Ascending aorta (tissue), 2 donors: ENCODE measurements around the gene ING5. TPM values are rescaled to one million over a fixed set of nuclear protein-coding genes. Genes with fewer than 3 reads are reported as not detected.

Source experiments
- DNase-seq, 2 donors: peaks; one replicate each; pipeline ENCODE4 v3.0.0-alpha.2; 2019; ENCODE audit warnings: low spot score in 2 of 2
- H3K27ac ChIP-seq, 2 donors: fragments of 200-600 bp; sonication (generic); one replicate each; pipeline ENCODE4 v1.5.1; 2016 to 2017; ENCODE audit warnings: mild to moderate bottlenecking in 1 of 2
- H3K27me3 ChIP-seq: fragments of 200-600 bp; sonication (generic); one replicate; pipeline ENCODE4 v1.5.1; 2017
- H3K36me3 ChIP-seq, 2 donors: fragments of 200-600 bp; sonication (generic); one replicate each; pipeline ENCODE4 v1.5.1; 2016
- H3K4me1 ChIP-seq, 2 donors: fragments of 200-600 bp; sonication (generic); one replicate each; pipeline ENCODE4 v1.5.1; 2016 to 2017; ENCODE audit warnings: mild to moderate bottlenecking in 1 of 2
- H3K4me3 ChIP-seq, 2 donors: fragments of 200-600 bp; sonication (generic); one replicate each; pipeline ENCODE4 v1.5.1; 2016 to 2017; ENCODE audit warnings: mild to moderate bottlenecking in 1 of 2
- H3K9me3 ChIP-seq, 2 donors: fragments of 200-600 bp; sonication (generic); one replicate each; pipeline ENCODE4 v1.5.1; 2016
- intact Hi-C: fragments of 100-400 bp; cut with DNase I; formaldehyde crosslinking; loops from one replicate; pipeline ENCODE4 v1.15.1; 2023
- total RNA-seq: library from RNA; depleted of rRNA; stranded (reverse); fragments of >200 nt; gene quantifications from one replicate; pipeline ENCODE4 v1.1.0, GENCODE V29; 2016
- TF ChIP-seq, protein P1 (sequence below), 3 experiments: fragments of 200-600 bp in 2 of 3; fragments of 450-650 bp in 1 of 3; sonication (generic) in 2 of 3; IDR thresholded peaks; one replicate each; pipeline ENCODE4 v1.5.1; 2016 to 2019; ENCODE audit warnings: antibody characterized with exemption in 3 of 3, mild to moderate bottlenecking in 1 of 3, moderate library complexity in 1 of 3

Gene ING5
- total RNA-seq, 1 donor from 2014 or later = 38.1 TPM

DNA sequence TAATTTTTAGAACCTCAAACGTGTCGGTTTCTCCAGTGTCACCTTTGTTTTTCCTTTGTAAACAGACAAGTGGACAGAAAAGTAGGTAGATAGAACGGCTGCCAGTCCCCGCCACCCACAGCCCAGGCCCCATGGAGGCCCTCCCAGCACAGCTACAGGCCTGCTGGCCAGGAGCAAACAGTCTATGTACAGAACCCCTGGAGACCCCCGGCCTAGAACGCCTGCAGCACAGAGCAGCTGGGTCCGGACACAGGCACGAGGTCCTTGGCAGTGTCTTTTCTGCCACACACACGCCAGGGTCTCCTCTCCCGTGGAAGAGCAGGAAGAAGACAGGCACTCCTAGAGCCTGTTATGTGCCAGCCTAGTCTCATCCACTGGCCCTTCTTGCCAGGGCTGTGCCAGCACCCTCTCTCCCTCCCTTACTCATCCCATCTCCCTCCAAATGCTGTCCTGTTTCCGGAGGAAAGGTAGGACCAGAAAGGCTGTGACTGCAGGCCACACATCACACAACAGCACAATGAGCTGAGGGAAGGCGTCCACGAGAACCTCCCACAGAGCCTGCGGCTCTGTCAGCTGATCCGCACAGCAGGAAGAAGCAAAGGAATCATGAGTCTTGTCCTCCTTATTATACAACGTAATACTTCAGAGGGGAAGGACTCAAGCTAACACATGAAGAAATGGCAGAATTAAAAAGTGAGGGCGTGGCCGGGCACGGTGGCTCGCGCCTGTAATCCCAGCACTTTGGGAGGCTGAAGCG lies 22.9 kb upstream of the ING5 start:
- H3K27ac ChIP-seq = no peak overlapping the region
- TF ChIP-seq, protein P1, sequence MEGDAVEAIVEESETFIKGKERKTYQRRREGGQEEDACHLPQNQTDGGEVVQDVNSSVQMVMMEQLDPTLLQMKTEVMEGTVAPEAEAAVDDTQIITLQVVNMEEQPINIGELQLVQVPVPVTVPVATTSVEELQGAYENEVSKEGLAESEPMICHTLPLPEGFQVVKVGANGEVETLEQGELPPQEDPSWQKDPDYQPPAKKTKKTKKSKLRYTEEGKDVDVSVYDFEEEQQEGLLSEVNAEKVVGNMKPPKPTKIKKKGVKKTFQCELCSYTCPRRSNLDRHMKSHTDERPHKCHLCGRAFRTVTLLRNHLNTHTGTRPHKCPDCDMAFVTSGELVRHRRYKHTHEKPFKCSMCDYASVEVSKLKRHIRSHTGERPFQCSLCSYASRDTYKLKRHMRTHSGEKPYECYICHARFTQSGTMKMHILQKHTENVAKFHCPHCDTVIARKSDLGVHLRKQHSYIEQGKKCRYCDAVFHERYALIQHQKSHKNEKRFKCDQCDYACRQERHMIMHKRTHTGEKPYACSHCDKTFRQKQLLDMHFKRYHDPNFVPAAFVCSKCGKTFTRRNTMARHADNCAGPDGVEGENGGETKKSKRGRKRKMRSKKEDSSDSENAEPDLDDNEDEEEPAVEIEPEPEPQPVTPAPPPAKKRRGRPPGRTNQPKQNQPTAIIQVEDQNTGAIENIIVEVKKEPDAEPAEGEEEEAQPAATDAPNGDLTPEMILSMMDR (IDR thresholded peaks at IDR 0.05) = no peak
- H3K4me1 ChIP-seq = no peaks in the 10 kb centered on the region
- intact Hi-C loops = no loop called here
- no peaks in the 10 kb centered on the region for H3K9me3 ChIP-seq
- no peak overlapping the region for H3K4me3 ChIP-seq
- H3K27me3 ChIP-seq = no peaks in the 10 kb centered on the region
- DNase-seq = no peak
- H3K36me3 ChIP-seq = peaks cover 16 to 37% of the 10 kb centered on the region in 2 donors

DNA sequence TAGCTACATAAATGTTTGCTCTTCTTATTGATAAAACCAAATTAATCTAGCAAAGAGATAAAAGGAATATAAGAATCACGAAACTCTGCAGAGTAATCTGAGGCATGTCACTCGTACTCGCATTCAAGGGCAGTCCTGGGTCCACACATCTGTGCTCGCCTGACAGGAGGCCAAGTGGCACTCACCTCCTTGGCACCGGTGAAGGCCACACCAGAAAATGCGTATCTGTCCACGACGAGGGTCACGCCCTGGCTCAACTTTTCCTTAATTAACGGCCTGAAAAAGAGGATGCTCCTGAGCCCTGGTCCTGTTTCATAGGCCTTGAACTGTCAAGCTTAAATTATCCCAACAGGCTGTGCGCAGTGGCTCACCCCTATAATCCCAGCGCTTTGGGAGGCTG lies 21.8 kb upstream of the ING5 start:
- peaks cover 16 to 37% of the 10 kb centered on the region in 2 donors for H3K36me3 ChIP-seq
- TF ChIP-seq, protein P1 (IDR thresholded peaks at IDR 0.05) = no peak
- H3K4me3 ChIP-seq = no peak overlapping the region
- no peak overlapping the region for H3K27ac ChIP-seq
- H3K9me3 ChIP-seq = no peaks in the 10 kb centered on the region
- H3K4me1 ChIP-seq = no peaks in the 10 kb centered on the region
- intact Hi-C loops = loop anchor here (10.0 kb wide), 1 partner anchor 175 kb away; the partner anchor contains the start of gene STK25
- no peaks in the 10 kb centered on the region for H3K27me3 ChIP-seq
- DNase-seq = no peak

DNA sequence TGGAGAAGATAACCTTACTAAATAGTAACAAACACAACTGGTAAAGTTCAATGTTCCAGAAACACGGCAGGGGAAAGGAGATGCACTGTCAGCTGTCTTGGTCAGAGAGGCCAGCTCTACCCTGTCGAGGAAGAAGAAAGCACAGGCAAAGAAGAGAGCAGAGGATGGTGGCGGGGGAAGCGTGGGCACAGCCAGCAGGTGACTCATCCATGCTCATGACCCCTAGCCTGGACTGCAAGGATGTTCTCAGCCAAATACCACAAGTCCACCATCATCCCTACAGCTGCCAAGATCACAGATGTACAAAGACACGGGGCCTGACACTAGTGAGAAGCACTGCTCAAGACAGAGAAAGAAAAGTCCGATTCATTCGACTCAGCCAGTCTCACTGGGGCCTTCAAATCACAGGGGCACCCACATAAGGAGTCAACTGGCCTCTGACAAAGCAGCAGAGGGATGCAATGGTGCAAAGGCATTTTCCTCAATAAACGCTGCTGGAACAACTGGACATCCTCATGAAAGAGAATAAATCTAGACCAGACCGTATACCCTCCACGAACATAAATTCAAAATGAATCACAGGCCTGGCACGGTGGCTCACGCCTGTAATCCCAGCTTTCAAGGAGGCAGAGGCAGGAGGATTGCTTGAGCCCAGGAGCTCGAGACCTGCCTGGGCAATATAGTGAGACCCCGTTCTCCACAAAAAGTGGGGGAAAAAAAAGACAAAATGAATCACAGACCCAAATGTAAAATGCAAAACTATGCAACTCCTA lies 20.8 kb upstream of the ING5 start:
- no peak overlapping the region for H3K27ac ChIP-seq
- TF ChIP-seq, protein P1 (IDR thresholded peaks at IDR 0.05) = no peak
- peaks cover 0 to 3% of the 10 kb centered on the region in 2 donors for H3K4me1 ChIP-seq
- H3K9me3 ChIP-seq = no peaks in the 10 kb centered on the region
- intact Hi-C loops = loop anchor here (10.0 kb wide), 1 partner anchor 176 kb away; the partner anchor contains the start of gene STK25
- no peaks in the 10 kb centered on the region for H3K27me3 ChIP-seq
- no peak overlapping the region for H3K4me3 ChIP-seq
- DNase-seq = no peak
- H3K36me3 ChIP-seq = peaks cover 16 to 37% of the 10 kb centered on the region in 2 donors

DNA sequence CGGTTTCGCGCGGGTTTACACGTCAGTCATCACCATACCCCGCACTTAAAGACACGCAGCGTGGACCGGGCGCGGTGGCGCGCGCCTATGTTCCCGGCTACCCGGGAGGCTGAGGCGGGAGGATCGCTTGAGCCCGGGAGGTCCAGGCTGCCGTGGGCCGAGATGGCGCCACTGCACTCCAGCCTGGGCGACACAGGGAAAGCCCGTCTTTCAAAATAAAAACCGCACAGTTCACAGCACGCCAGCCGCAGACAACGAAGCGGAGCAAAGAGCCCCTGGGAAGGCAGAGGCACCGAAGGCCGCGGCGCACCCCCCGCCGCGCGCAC lies 15.6 kb upstream of the ING5 start:
- TF ChIP-seq, protein P1 (IDR thresholded peaks at IDR 0.05) = no peak
- DNase-seq = no peak
- intact Hi-C loops = loop anchor here (1.0 to 10.0 kb wide), 5 partner anchors 48 to 694 kb away; partner anchors contain the start of genes ATG4B, D2HGDH, STK25 and THAP4
- peaks cover 0 to 16% of the 10 kb centered on the region in 2 donors for H3K36me3 ChIP-seq
- peak overlapping the region; percentile 85 to 94 for H3K4me3 ChIP-seq
- peaks cover 7 to 18% of the 10 kb centered on the region in 2 donors for H3K4me1 ChIP-seq
- no peaks in the 10 kb centered on the region for H3K9me3 ChIP-seq
- peak overlapping the region in 1 of 2 donors; percentile 6 for H3K27ac ChIP-seq
- no peaks in the 10 kb centered on the region for H3K27me3 ChIP-seq

DNA sequence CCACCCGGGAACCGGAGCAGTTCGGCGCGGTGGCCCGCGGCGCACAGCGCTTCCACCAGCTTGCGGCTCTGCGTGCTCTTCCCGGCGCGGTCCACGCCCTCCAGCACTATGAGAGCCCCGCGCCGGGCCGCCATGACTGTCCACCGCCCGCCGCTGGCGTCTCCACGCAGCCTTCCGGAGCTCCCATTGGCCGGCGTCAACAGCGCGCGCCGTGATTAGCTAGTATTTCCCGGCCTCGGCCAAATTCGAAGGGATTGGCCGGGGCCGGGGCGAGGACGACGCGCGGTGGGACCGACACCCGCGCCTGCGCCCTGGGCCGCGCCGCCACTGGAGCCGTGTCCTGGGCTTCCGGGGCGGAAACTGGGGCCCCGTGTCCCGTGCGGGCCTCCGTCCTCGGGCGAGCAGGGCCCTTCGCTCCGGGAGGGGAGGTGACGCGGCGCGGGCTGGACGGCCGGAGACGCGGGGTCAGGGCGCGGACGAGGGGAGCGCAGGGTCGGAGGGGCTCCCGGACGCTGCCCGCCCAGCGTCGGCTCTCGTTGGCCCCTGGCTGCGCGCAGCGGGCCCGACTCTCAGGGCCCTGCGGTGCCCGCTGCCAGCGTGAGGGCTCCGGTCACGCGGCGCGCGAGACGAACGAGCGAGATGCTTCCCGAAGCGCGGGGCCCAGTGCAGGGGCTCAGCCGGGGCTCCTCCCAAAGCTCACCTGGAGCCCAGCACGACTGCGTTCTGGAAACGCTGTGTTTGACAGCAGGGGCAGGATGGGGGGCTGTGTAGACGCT lies 15.0 kb upstream of the ING5 start, which contains the start of gene DTYMK:
Gene DTYMK, minus strand, starts transcription at position 166 of the 776 bp plus-strand sequence. Its CDS starts 32 bp downstream, at position 134.
- H3K27ac ChIP-seq = peak within 1 kb of the TSS; percentile 90 to 94
- DNase-seq = peak; percentile 84 to 97
- H3K4me3 ChIP-seq = peak within 1 kb of the TSS; percentile 85 to 94
- peaks cover 0 to 16% of the 10 kb centered on the region in 2 donors for H3K36me3 ChIP-seq
- peaks cover 7 to 18% of the 10 kb centered on the region in 2 donors for H3K4me1 ChIP-seq
- TF ChIP-seq, protein P1 (IDR thresholded peaks at IDR 0.05) = no peak
- intact Hi-C loops = loop anchor here (1.0 to 10.0 kb wide), 6 partner anchors 14 to 695 kb away; partner anchors contain the start of genes ATG4B, D2HGDH, STK25 and THAP4
- no peaks in the 10 kb centered on the region for H3K9me3 ChIP-seq
- H3K27me3 ChIP-seq = no peaks in the 10 kb centered on the region
